ENCODE results near the gene DUSP14.

DNA sequence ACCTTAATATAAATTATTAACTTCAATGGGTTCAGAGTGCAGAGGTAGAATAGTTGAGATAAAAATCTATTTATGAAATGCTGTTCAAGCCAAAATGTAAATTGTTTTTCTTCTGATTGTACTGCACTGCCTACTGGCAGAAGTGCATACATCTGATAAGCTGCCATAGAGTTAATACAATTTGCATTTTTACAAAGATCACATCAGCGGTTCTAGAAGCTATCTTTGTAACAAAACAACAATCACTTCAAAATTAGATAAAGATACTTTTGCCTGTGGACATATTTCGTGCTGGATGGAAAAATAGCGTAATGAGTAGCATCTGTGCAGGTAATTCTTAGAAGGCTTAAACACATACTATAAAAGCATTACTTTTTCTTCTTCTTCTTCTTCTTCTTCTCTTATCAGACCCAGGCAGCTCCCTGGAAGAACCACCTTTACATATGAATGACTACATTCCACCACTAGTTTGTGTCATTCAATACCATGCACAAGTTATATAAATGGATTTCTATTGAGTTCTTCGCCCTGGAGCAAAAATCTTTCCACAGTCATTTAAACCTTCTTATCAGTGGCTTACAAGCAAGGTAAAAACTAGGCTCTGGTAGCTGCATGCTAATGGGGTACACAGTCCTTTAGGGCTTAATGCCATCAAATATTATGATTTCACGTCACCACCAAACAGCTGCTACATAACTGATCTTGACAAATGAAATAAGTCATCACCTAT is 72.5 kb downstream of the DUSP14 start:
- TF ChIP-seq CTCF (IDR thresholded peaks at IDR 0.05) (no peak), POLR2A (IDR thresholded peaks at IDR 0.05) (no peak)
